Measurements from ENCODE around the gene SLC5A4.

GRCh38 chr22:32249231-32249630 lies 5.9 kb downstream of the SLC5A4 start:
- TF ChIP-seq CTCF (conservative IDR thresholded peaks at IDR 0.05) (no peak), ZFX (IDR thresholded peaks at IDR 0.05) (no peak)
